ENCODE data around the gene SUSD3. TPM values are rescaled to one million over a fixed set of nuclear protein-coding genes. Genes with fewer than 3 reads are reported as not detected.

The SUSD3 gene
- total and polyA plus RNA-seq, 8 donors: 1.7 to 4.5 (median 2.6) TPM; not detected in 2

DNA sequence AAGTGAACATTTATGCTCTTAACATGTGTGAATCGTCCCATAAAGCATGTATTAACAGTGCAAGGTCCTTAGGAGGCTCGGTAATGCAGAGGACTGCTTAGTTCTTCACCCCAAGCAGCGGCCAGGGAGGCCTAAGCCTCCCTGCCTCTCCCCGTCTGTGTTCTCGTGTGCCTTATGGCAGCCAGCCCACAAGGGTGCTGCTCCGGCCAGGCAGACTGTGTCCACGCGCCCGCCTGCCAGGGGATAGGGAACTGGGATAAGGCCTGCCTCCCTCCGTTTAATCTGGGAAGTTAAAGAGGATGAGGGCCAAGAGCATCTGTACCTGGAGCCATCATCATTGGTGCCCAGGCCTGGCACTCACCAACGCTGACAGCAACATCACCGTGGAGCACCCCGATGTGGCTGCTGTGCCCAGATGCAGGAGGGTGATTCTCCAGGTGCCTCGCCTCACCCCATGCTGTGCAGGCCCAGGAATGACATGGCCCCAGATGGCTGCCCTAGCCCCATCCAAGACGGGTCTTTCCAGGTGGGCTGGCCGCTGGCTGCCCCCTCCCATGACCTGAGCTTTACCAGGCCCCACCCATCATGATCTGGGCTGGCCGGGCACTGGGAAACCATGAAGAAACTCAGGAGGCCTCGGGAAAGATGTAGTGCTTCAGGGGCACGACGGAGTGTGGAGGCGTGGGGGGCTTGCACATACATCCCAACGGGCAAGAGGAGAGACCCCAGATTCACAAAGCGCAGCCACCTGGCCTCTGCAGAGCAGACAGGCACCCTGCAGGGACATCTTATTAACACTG, 35.6 kb upstream of the SUSD3 start:
- no peak for DNase-seq
- no peaks in the 10 kb centered on the region for H3K4me1 ChIP-seq
- intact Hi-C loops (cut with DNase I; ENCODE audit: low total_unique reads): loop anchor here (10.0 kb wide), 1 partner anchor 282 kb away; no protein-coding TSS in a partner anchor
- no peak overlapping the region for H3K4me3 ChIP-seq
- H3K9me3 ChIP-seq: no peaks in the 10 kb centered on the region
- 84 to 89% (median 88%) methylated on average over 19 to 23 of the region's 23 CpGs for WGBS, 5 donors
- peaks cover 0 to 57% (median 16%) of the 10 kb centered on the region in 4 donors for H3K36me3 ChIP-seq
- TF ChIP-seq POLR2AphosphoS5 (IDR thresholded peaks at IDR 0.05) (no peak), EP300 (IDR thresholded peaks at IDR 0.05) (no peak), POLR2A (IDR thresholded peaks at IDR 0.05) (no peak)
- TF ChIP-seq, protein P1, sequence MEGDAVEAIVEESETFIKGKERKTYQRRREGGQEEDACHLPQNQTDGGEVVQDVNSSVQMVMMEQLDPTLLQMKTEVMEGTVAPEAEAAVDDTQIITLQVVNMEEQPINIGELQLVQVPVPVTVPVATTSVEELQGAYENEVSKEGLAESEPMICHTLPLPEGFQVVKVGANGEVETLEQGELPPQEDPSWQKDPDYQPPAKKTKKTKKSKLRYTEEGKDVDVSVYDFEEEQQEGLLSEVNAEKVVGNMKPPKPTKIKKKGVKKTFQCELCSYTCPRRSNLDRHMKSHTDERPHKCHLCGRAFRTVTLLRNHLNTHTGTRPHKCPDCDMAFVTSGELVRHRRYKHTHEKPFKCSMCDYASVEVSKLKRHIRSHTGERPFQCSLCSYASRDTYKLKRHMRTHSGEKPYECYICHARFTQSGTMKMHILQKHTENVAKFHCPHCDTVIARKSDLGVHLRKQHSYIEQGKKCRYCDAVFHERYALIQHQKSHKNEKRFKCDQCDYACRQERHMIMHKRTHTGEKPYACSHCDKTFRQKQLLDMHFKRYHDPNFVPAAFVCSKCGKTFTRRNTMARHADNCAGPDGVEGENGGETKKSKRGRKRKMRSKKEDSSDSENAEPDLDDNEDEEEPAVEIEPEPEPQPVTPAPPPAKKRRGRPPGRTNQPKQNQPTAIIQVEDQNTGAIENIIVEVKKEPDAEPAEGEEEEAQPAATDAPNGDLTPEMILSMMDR (IDR thresholded peaks at IDR 0.05): no peak
- no peak overlapping the region for H3K27ac ChIP-seq
- H3K27me3 ChIP-seq: no peaks in the 10 kb centered on the region

DNA sequence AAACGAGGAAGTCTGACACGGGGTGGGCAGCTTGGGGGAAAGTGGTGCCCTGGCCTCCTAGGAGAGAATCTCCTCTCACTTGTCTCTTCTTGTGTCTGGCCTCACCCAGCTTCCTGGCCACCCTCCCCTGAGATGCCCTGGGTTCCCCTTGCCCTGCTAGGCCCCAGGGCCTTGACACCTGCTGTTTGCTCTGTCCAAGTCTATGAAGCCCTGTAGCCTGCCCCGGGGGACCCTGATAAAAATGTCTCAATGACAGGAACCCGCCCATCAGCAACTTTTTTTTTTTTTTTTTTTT, 35.0 kb upstream of the SUSD3 start:
- no peak for TF ChIP-seq POLR2AphosphoS5 (IDR thresholded peaks at IDR 0.05)
- TF ChIP-seq, protein P1 (IDR thresholded peaks at IDR 0.05): no peak
- Histone ChIP-seq H3K4me3 (no peak overlapping the region), H3K27ac (no peak overlapping the region), H3K9me3 (no peaks in the 10 kb centered on the region), H3K27me3 (no peaks in the 10 kb centered on the region), H3K36me3 (peaks cover 0 to 53% (median 14%) of the 10 kb centered on the region in 4 donors), H3K4me1 (no peaks in the 10 kb centered on the region)
- 71 to 78% (median 72%) methylated on average over 4 of the region's 4 CpGs for WGBS, 5 donors
- intact Hi-C loops (cut with DNase I; ENCODE audit: low total_unique reads): loop anchor here (10.0 kb wide), 1 partner anchor 281 kb away; no protein-coding TSS in a partner anchor
- DNase-seq: no peak

- Histone ChIP-seq H3K27me3 (no peaks in the 10 kb centered on the region), H3K4me3 (no peak overlapping the region), H3K4me1 (peaks cover 0 to 3% (median 0%) of the 10 kb centered on the region in 4 donors), H3K27ac (no peak overlapping the region), H3K9me3 (no peaks in the 10 kb centered on the region), H3K36me3 (peaks cover 0 to 43% (median 12%) of the 10 kb centered on the region in 4 donors)
- WGBS, 5 donors: 83 to 100% (median 84%) methylated on average over 1 to 4 of the region's 4 CpGs
- TF ChIP-seq POLR2AphosphoS5 (IDR thresholded peaks at IDR 0.05) (no peak), EP300 (IDR thresholded peaks at IDR 0.05) (no peak), POLR2A (IDR thresholded peaks at IDR 0.05) (no peak)
- TF ChIP-seq, protein P1 (IDR thresholded peaks at IDR 0.05): no peak
- intact Hi-C loops (cut with DNase I; ENCODE audit: low total_unique reads): loop anchor here (10.0 kb wide), 1 partner anchor 280 kb away; no protein-coding TSS in a partner anchor
- no peak for DNase-seq
Observed at GRCh38 chr9:93024646-93024910, 33.9 kb upstream of the SUSD3 start.

DNA sequence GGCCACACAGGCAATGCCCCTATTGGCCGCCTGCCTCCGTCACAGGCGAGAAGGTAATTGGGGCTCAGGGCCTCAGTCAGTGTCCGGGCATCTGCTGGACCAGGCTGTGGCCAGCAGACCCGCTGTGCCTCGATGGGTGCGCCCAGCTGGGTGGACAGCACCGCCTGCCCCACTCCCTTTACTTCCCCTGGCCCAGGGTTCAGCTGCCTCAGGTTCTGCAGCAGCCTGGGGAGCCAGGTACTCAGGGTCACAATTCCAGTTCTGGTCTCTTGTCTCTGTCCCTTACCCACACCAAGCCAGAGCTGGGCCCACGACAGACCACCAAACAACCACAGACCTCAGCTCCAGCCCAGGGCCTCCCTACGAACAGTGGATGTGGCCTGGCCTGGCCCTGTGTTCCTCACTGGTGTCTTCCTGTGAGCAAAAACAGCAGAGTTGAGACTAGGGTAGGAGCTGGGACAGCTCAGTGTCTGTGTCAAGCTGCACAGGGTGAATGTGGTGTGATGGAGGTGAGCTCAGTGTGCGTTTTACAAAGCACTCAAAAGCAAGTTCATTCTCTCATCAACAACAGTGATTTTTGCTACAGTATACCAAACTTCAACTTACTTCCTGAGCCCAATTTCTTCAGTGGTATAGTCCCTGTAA, 33.4 kb upstream of the SUSD3 start:
- 83 to 93% (median 92%) methylated on average over 7 to 11 of the region's 11 CpGs for WGBS, 5 donors
- no peaks in the 10 kb centered on the region for H3K9me3 ChIP-seq
- DNase-seq: no peak
- H3K36me3 ChIP-seq: peaks cover 0 to 41% (median 7%) of the 10 kb centered on the region in 4 donors
- no peak overlapping the region for H3K4me3 ChIP-seq
- no peak for TF ChIP-seq POLR2AphosphoS5 (IDR thresholded peaks at IDR 0.05)
- no peak for TF ChIP-seq EP300 (IDR thresholded peaks at IDR 0.05)
- TF ChIP-seq, protein P1 (IDR thresholded peaks at IDR 0.05): no peak
- no peak for TF ChIP-seq POLR2A (IDR thresholded peaks at IDR 0.05)
- H3K27ac ChIP-seq: no peak overlapping the region
- H3K4me1 ChIP-seq: peaks cover 0 to 3% (median 0%) of the 10 kb centered on the region in 4 donors
- intact Hi-C loops (cut with DNase I; ENCODE audit: low total_unique reads): loop anchor here (10.0 kb wide), 1 partner anchor 280 kb away; no protein-coding TSS in a partner anchor
- no peaks in the 10 kb centered on the region for H3K27me3 ChIP-seq
